Subcutaneous adipose tissue (tissue), 4 donors: Measurements from ENCODE around the gene SYCP2L. TPM values are rescaled to one million over a fixed set of nuclear protein-coding genes. Genes with fewer than 3 reads are reported as not detected.

Experiments
- total RNA-seq, 4 donors: library from RNA; depleted of rRNA; stranded (reverse); fragments of >200 nt; gene quantifications; one replicate each; pipeline ENCODE4 v1.1.0, GENCODE V29; 2016
- TF ChIP-seq, protein P1 (sequence below): fragments of 450-650 bp; IDR thresholded peaks from one replicate; pipeline ENCODE4 v1.5.1; 2016; ENCODE audit warnings: low read depth, mild to moderate bottlenecking, control low read depth, antibody characterized with exemption, moderate library complexity

SYCP2L gene
- total RNA-seq, 4 donors from 2014 or later, result 1.0 to 4.6 (median 3.3) TPM

DNA sequence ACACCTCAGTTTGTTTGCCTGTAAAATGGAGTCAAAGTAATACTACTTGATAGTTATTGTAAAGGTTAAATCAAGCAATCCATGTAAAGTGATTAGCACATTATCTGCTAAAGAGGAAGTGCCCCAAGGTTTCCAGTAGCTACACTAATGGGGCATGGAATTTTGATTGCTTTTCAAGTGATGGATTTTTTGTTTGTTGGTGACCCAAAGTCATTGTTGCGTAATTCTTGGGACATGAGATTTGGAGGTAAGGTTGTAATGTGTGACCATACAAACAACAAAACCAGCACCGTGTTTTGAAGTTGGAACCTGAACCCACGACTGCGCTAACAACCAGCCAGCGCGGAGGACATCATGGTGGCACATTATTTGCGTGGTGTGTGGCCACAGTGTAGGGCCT, 17.2 kb downstream of the SYCP2L start:
- TF ChIP-seq, protein P1, sequence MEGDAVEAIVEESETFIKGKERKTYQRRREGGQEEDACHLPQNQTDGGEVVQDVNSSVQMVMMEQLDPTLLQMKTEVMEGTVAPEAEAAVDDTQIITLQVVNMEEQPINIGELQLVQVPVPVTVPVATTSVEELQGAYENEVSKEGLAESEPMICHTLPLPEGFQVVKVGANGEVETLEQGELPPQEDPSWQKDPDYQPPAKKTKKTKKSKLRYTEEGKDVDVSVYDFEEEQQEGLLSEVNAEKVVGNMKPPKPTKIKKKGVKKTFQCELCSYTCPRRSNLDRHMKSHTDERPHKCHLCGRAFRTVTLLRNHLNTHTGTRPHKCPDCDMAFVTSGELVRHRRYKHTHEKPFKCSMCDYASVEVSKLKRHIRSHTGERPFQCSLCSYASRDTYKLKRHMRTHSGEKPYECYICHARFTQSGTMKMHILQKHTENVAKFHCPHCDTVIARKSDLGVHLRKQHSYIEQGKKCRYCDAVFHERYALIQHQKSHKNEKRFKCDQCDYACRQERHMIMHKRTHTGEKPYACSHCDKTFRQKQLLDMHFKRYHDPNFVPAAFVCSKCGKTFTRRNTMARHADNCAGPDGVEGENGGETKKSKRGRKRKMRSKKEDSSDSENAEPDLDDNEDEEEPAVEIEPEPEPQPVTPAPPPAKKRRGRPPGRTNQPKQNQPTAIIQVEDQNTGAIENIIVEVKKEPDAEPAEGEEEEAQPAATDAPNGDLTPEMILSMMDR, result no peak

- TF ChIP-seq, protein P1, result no peak
Observed at GRCh38 chr6:10908228-10908627, 21.4 kb downstream of the SYCP2L start.

DNA sequence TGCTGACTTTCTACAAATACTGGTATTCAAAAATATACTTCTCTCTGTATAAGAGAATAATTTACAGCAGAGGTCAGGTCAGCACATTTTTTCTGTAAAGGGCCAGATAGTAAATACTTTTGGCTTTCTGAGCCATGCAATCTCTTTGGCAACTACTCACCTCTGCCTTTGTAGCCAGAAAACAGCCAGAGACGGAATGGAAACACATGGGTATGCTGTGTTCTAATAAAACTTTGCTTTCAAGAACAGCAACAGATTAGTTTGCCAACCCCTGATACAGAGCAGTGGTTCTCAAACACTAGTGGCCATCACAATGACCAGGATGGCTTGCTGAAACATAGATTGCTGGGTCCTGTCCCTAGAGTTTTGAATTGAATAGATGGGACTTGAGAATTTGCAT, 46.3 kb downstream of the SYCP2L start:
- TF ChIP-seq, protein P1, result no peak

DNA sequence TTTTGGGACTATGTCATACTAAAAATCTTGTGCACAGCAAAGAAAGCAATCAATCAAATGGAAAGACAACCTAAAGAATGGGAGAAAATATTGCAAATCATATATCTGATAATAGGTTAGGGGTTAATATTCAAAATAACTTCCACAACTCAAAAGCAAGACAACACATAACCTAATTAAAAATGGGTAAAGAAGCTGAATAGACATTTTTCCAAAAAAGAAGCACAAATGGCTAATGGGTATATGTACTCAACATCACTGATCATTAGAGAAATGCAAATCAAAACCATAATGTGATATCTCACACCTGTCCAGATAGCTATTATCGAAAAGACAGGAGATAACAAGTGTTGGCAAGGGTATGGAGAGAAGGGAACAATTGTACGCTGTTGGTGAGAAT, 53.0 kb downstream of the SYCP2L start:
- TF ChIP-seq, protein P1, result no peak

DNA sequence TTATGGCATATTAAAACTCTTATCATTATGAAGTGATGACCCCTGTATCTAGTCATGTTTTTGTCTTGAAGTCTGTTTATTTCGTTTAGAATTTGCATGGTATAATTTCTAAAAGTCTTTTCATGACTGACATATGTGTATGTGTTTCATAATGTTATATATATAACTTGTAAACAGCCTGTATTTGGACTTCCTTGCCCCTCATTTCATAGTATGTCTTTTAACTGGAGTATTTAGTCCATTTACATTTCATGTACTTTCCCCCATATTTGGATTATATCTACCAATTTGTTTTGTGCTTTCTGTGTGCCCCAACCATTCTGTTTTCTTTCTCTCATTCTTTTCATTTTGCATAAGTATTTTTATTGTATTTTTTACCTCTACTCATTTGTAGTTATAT, 59.0 kb downstream of the SYCP2L start:
- TF ChIP-seq, protein P1, result no peak

- TF ChIP-seq, protein P1, result no peak
Observed at GRCh38 chr6:10947966-10948365, 61.1 kb downstream of the SYCP2L start.

DNA sequence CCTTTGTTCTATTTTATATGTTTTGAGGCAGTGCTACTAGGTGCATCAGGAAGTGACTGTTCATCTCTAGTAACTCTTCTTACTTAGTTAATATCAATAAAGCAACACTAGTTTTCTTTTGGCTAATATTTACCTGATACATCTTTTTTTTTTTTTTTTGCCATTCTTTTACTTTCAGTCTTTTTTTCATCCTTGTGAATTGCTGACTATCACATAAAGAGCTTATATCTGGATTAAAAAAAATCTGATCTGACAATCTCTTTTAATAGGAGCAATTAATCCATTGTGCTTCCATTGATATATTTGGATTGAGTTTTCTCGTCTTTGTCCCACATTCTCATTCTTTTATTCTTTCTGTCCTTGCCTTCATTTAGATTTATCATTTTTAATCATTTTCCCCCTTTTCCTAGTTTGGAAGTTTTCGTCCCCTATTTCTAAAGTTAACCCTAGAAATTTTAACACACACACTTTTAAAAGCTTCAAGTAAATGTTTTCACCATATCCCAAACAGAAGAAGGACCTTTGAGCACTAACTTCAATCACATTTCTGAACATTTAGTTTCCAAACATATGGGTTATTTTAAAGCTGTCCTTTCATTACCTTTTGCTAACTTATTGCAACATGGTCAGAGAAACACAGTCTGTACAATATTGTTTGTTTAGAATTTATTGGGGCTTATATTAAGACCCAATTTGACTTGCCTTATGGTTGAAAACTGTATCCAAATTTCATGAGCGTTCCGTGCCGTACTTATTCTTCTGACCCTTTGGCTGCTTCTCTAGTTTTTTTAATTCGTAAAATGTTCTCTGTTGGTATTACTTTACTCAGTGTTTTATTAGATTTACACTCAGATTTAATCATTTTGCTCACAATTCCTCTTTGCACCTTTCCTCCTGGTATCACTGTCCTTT, 63.0 kb downstream of the SYCP2L start:
- TF ChIP-seq, protein P1, result no peak
